Left colon (tissue), 2 donors: ENCODE measurements around the gene PTPN23. TPM values are rescaled to one million over a fixed set of nuclear protein-coding genes. Genes with fewer than 3 reads are reported as not detected.

Experiments
- ATAC-seq: fragments of 200-7000 bp; cut with Tn5 transposase; one replicate; pipeline ENCODE4 v1.9.1; 2020; ENCODE audit warnings: mild to moderate bottlenecking, moderate library complexity
- DNase-seq, 2 donors: peaks; one replicate each; pipeline ENCODE4 v3.0.0-alpha.2; 2020
- intact Hi-C, 2 donors: fragments of 100-400 bp; cut with DNase I in 1 of 2; cut with micrococcal nuclease in 1 of 2; formaldehyde crosslinking; loops; one replicate each; pipeline versions ENCODE4 v1.11.2 to v1.14.0; 2022; cut with DNase I, micrococcal nuclease
- total RNA-seq, 2 donors: library from RNA; stranded (reverse); fragmentation: NEBNext Ultra II Directional; extraction: Animal tissue kit (Norgen Biotek cat#: 25700); gene quantifications; one replicate each; pipeline ENCODE4 v1.2.1, GENCODE V29; 2021
- donor health status: DM: no; HTN: no; CAD: no.
- donor health status: DM: yes; HTN: yes; CAD: no.

The PTPN23 gene
- total RNA-seq, 2 donors from 2014 or later, result 35.9 to 43.4 TPM

GRCh38 chr3:47398228-47398627 is 17.4 kb downstream of the PTPN23 start:
- DNase-seq (no peak), ATAC-seq (no peak)
- intact Hi-C loops, result no loop called here

DNA sequence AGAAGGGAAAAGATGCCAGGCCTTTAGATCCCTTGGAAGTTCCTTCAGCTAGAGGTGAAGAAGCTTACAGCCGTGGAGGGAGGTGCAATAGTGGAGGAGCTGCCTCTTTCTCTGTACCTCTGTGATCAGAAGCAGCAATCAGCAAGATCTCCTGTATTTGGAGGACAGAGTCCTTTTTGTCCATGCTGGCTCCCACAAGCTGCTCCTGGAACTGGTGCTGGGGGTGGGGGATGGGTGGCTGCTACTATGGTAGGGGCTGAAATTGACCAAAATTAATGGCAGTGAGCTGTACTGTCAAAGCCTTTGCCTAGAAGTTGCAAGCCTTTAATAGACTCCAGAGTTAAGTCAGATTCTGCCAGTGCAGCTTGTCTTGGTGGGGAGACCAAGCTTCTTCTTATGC is 18.2 kb downstream of the PTPN23 start:
- intact Hi-C loops, result no loop called here
- ATAC-seq, result no peak
- DNase-seq, result no peak

DNA sequence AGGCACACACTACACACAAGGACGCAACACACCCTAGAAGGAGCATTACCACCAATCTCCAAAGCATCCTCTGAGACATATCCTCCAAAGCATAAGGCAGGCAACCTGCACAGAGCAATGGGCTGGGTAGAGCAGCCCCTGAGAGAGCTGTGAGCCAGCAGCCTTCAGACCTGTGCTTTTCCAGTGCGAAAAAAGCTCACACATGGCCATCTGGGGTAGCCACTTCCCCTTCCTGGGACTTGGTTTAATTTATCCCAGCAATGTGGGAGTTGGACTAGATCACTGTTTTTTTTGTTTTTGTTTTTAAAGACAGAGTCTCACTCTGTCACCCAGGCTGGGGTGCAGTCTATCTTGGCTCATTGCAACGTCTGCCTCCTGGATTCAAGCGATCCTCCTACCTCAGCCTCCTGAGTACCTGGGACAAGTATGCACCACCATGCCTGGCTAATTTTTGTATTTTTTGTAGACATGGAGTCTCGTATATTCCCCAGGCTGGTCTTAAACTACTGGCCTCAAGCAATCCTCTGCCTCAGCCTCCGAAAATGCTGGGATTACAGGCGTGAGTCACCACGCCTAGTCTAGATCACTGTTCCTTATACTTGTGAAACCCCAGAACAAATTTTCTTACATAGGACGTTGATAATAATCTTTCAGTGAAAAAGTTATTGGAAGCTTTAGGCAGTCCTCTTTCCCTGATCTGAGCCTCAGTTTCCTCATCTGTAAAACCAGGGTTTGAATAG is 18.9 kb downstream of the PTPN23 start:
- intact Hi-C loops, result no loop called here
- ATAC-seq (no peak), DNase-seq (no peak)

GRCh38 chr3:47404431-47404876 is 23.6 kb downstream of the PTPN23 start:
- ATAC-seq (no peak), DNase-seq (no peak)
- intact Hi-C loops, result no loop called here

GRCh38 chr3:47404955-47405790 is 24.4 kb downstream of the PTPN23 start:
- intact Hi-C loops, result no loop called here
- DNase-seq, result peak in 1 of 2 donors; percentile 9
- peak; percentile 37 for ATAC-seq

GRCh38 chr3:47405820-47406761 is 25.3 kb downstream of the PTPN23 start:
- intact Hi-C loops, result no loop called here
- peak; percentile 30 for ATAC-seq
- DNase-seq, result peak in 1 of 2 donors; percentile 16

- ATAC-seq, result peak; percentile 34
- intact Hi-C loops, result no loop called here
- DNase-seq, result peak in 1 of 2 donors; percentile 17
Observed at GRCh38 chr3:47406762-47407149, 25.9 kb downstream of the PTPN23 start.

- intact Hi-C loops, result no loop called here
- ATAC-seq, result no peak
- no peak for DNase-seq
Observed at GRCh38 chr3:47407237-47407636, 26.4 kb downstream of the PTPN23 start.

DNA sequence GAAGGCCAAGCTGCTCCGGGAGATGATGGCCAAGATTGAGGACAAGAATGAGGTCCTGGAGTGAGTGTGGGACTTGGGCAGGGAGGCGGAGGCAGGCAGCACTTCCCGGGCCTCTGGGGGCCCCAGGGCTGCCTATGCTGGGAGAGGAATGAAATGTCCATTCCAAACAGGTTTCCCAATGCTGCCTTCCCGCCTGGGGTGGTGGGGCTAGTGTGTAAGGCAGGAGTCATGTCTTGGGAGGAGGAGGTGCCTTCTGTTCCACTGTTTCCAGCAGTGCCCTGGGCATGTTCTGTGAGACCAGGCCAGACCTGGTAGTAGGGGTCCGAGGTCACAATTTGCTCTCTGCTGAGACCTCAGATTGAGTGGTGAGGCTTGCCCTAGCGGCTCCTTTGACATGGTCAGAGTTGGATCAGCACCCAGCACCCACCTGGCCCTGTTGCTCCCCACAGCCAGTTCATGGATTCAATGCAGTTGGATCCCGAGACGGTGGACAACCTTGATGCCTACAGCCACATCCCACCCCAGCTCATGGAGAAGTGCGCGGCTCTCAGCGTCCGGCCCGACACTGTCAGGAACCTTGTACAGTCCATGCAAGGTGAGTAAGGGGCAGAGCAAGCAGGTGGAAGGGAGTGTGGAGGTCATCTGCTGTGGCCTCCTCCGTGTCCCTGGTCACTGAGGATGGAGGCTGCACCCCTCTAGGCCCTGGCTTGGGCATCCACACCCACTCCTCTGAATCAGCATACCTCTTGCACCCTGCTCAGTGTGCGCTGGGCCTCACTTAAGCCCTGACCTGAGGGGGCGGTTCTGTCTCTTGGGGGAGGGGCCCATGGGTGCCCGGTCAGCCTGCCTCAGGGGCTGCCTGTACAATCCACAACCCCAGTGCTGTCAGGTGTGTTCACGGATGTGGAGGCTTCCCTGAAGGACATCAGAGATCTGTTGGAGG is 27.3 kb downstream of the PTPN23 start:
- no peak for ATAC-seq
- intact Hi-C loops, result no loop called here
- DNase-seq, result no peak

- DNase-seq, result no peak
- intact Hi-C loops, result no loop called here
- no peak for ATAC-seq
Observed at GRCh38 chr3:47408839-47409229, 28.0 kb downstream of the PTPN23 start.

DNA sequence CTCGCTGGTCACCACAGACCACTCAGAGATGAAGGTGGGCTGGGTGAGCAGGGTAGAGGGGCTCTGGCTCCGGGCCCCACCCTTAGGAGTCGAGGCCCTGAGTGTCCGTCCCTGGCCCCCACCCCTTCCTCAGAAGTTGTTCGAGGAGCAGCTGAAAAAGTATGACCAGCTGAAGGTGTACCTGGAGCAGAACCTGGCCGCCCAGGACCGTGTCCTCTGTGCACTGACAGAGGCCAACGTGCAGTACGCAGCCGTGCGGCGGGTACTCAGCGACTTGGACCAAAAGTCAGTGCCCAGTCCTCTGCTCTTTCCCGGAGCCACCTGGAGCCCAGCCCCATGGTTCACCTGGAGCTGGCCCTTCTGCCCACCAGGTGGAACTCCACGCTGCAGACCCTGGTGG is 28.5 kb downstream of the PTPN23 start:
- DNase-seq (no peak), ATAC-seq (no peak)
- intact Hi-C loops, result no loop called here

- DNase-seq (no peak), ATAC-seq (no peak)
- intact Hi-C loops, result no loop called here
Observed at GRCh38 chr3:47409688-47410416, 29.0 kb downstream of the PTPN23 start.

- ATAC-seq, result no peak
- intact Hi-C loops, result no loop called here
- no peak for DNase-seq
Observed at GRCh38 chr3:47410417-47410720, 29.5 kb downstream of the PTPN23 start.

DNA sequence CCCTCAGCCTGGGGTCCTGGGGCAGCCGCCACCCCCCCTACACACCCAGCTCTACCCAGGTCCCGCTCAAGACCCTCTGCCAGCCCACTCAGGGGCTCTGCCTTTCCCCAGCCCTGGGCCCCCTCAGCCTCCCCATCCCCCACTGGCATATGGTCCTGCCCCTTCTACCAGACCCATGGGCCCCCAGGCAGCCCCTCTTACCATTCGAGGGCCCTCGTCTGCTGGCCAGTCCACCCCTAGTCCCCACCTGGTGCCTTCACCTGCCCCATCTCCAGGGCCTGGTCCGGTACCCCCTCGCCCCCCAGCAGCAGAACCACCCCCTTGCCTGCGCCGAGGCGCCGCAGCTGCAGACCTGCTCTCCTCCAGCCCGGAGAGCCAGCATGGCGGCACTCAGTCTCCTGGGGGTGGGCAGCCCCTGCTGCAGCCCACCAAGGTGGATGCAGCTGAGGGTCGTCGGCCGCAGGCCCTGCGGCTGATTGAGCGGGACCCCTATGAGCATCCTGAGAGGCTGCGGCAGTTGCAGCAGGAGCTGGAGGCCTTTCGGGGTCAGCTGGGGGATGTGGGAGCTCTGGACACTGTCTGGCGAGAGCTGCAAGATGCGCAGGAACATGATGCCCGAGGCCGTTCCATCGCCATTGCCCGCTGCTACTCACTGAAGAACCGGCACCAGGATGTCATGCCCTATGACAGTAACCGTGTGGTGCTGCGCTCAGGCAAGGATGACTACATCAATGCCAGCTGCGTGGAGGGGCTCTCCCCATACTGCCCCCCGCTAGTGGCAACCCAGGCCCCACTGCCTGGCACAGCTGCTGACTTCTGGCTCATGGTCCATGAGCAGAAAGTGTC is 30.2 kb downstream of the PTPN23 start:
- intact Hi-C loops, result no loop called here

DNA sequence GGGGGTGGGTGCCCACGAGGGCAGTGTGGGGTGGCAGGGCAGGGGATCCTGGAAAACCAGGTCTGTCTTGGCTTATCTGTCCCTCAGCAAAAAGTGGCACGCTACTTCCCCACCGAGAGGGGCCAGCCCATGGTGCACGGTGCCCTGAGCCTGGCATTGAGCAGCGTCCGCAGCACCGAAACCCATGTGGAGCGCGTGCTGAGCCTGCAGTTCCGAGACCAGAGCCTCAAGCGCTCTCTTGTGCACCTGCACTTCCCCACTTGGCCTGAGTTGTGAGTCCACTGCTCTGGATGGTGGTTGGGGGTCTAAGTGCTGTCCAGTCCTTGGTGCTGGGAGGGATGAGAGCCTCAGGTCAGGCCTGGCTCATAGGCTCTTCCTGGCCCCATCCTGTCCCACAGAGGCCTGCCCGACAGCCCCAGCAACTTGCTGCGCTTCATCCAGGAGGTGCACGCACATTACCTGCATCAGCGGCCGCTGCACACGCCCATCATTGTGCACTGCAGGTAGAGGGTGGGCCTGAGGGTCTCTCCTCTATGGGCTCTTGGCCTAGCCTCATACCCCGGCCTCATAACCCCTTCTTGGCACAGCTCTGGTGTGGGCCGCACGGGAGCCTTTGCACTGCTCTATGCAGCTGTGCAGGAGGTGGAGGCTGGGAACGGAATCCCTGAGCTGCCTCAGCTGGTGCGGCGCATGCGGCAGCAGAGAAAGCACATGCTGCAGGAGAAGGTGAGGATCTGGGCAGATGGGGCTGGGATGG is 31.1 kb downstream of the PTPN23 start:
- intact Hi-C loops, result no loop called here
- ATAC-seq (no peak), DNase-seq (no peak)

More for the DNA sequence above, 30.2 kb downstream of the PTPN23 start:
- ATAC-seq (no peak), DNase-seq (no peak)

- DNase-seq, result no peak
- intact Hi-C loops, result no loop called here
- ATAC-seq, result no peak
Observed at GRCh38 chr3:47412453-47412756, 31.6 kb downstream of the PTPN23 start.
